ENCODE measurements around the gene CEL.

The CEL gene

DNA sequence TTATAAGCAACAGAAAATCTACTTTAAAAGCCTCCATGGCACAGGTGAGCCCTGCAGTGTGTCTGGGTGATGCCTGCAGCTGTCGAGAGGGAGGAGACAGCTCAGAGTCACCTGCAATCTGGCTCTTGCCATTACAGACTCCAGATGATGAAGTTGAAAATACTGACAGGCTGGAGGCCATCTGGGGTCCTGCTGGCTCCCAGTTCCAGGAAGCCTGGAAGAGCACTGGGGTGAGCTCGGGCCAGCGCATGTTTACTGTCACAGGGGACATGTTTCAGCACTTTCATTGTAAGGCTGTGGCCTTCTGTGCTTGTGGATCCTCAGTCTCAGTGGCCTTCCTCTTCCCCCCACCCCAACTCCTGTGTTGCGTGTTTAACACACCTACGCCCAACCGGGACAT is 28.4 kb downstream of the CEL start:
- H3K27ac ChIP-seq (ENCODE audit: extremely low read depth, low read depth, low read length): no peak overlapping the region
- POLR2A ChIA-PET: no interaction called here
- no peaks in the 10 kb centered on the region for H3K9me3 ChIP-seq (ENCODE audit: control insufficient read depth, insufficient read depth, low read depth, low read length)
- H3K4me3 ChIP-seq (ENCODE audit: low read depth, low read length): no peak overlapping the region
- CTCF ChIA-PET: interaction anchor here (0.6 to 2.1 kb wide), 6 partner anchors 12 to 68 kb away, joined by 3 to 12 read pairs (median 3); no protein-coding TSS in a partner anchor
- H3K36me3 ChIP-seq (ENCODE audit: control insufficient read depth in 2 of 2, insufficient read depth in 1 of 2, low read length in 2 of 2): no peaks in the 10 kb centered on the region
- TF ChIP-seq ZNF266 (tag by site-specific recombination; IDR thresholded peaks at IDR 0.05; ENCODE audit: low read depth) (no peak), ZNF311 (tag by site-specific recombination; IDR thresholded peaks at IDR 0.05; ENCODE audit: borderline replicate concordance) (no peak), PBX3 (CRISPR knock-in tag; IDR thresholded peaks at IDR 0.05) (no peak), ZNF585B (tag by site-specific recombination; IDR thresholded peaks at IDR 0.05) (no peak), ZNF302 (tag by site-specific recombination; IDR thresholded peaks at IDR 0.05; ENCODE audit: low read depth) (no peak), ZNF274 (IDR thresholded peaks at IDR 0.05; ENCODE audit: low read length) (no peak), ZNF274 (tag by site-specific recombination; IDR thresholded peaks at IDR 0.05; ENCODE audit: borderline replicate concordance) (no peak), SALL2 (tag by site-specific recombination; IDR thresholded peaks at IDR 0.05; ENCODE audit: borderline replicate concordance) (no peak), MZF1 (tag by site-specific recombination; IDR thresholded peaks at IDR 0.05; ENCODE audit: borderline replicate concordance) (no peak), ZNF423 (tag by site-specific recombination; IDR thresholded peaks at IDR 0.05) (no peak), ZNF132 (tag by site-specific recombination; IDR thresholded peaks at IDR 0.05; ENCODE audit: borderline replicate concordance) (no peak), ZNF791 (tag by site-specific recombination; IDR thresholded peaks at IDR 0.05) (no peak), ZNF837 (tag by site-specific recombination; IDR thresholded peaks at IDR 0.05) (no peak), ZNF621 (tag by site-specific recombination; IDR thresholded peaks at IDR 0.05) (no peak)
- TF ChIP-seq, protein P1, sequence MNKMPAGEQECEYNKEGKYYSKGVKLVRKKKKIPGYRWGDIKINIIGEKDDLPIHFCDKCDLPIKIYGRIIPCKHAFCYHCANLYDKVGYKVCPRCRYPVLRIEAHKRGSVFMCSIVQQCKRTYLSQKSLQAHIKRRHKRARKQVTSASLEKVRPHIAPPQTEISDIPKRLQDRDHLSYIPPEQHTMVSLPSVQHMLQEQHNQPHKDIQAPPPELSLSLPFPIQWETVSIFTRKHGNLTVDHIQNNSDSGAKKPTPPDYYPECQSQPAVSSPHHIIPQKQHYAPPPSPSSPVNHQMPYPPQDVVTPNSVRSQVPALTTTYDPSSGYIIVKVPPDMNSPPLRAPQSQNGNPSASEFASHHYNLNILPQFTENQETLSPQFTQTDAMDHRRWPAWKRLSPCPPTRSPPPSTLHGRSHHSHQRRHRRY (tag by site-specific recombination; IDR thresholded peaks at IDR 0.05): no peak
- TF ChIP-seq, protein P2, sequence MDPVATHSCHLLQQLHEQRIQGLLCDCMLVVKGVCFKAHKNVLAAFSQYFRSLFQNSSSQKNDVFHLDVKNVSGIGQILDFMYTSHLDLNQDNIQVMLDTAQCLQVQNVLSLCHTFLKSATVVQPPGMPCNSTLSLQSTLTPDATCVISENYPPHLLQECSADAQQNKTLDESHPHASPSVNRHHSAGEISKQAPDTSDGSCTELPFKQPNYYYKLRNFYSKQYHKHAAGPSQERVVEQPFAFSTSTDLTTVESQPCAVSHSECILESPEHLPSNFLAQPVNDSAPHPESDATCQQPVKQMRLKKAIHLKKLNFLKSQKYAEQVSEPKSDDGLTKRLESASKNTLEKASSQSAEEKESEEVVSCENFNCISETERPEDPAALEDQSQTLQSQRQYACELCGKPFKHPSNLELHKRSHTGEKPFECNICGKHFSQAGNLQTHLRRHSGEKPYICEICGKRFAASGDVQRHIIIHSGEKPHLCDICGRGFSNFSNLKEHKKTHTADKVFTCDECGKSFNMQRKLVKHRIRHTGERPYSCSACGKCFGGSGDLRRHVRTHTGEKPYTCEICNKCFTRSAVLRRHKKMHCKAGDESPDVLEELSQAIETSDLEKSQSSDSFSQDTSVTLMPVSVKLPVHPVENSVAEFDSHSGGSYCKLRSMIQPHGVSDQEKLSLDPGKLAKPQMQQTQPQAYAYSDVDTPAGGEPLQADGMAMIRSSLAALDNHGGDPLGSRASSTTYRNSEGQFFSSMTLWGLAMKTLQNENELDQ (tag by site-specific recombination; IDR thresholded peaks at IDR 0.05; ENCODE audit: low read depth): no peak
- no peaks in the 10 kb centered on the region for H3K4me1 ChIP-seq (ENCODE audit: control insufficient read depth, insufficient read depth, low read length)

- CTCF ChIA-PET: interaction anchor here (0.6 to 2.1 kb wide), 7 partner anchors 48 to 69 kb away, joined by 3 to 12 read pairs (median 3); no protein-coding TSS in a partner anchor
- Histone ChIP-seq H3K4me1 (ENCODE audit: control insufficient read depth, insufficient read depth, low read length) (no peaks in the 10 kb centered on the region), H3K4me3 (ENCODE audit: low read depth, low read length) (no peak overlapping the region), H3K9me3 (ENCODE audit: control insufficient read depth, insufficient read depth, low read depth, low read length) (no peaks in the 10 kb centered on the region), H3K36me3 (ENCODE audit: control insufficient read depth in 2 of 2, insufficient read depth in 1 of 2, low read length in 2 of 2) (no peaks in the 10 kb centered on the region), H3K27ac (ENCODE audit: extremely low read depth, low read depth, low read length) (no peak overlapping the region)
- POLR2A ChIA-PET: interaction anchor here (1.0 kb wide), 1 partner anchor 60 kb away, joined by 3 read pairs; the partner anchor contains the start of gene GTF3C5
- TF ChIP-seq ZBTB20 (tag by site-specific recombination; IDR thresholded peaks at IDR 0.05) (no peak), ZNF121 (tag by site-specific recombination; IDR thresholded peaks at IDR 0.05) (no peak), KLF16 (tag by site-specific recombination; IDR thresholded peaks at IDR 0.05) (no peak), PRDM2 (tag by site-specific recombination; IDR thresholded peaks at IDR 0.05; ENCODE audit: borderline replicate concordance) (no peak), ZNF544 (tag by site-specific recombination; IDR thresholded peaks at IDR 0.05) (no peak)
- TF ChIP-seq, protein P3, sequence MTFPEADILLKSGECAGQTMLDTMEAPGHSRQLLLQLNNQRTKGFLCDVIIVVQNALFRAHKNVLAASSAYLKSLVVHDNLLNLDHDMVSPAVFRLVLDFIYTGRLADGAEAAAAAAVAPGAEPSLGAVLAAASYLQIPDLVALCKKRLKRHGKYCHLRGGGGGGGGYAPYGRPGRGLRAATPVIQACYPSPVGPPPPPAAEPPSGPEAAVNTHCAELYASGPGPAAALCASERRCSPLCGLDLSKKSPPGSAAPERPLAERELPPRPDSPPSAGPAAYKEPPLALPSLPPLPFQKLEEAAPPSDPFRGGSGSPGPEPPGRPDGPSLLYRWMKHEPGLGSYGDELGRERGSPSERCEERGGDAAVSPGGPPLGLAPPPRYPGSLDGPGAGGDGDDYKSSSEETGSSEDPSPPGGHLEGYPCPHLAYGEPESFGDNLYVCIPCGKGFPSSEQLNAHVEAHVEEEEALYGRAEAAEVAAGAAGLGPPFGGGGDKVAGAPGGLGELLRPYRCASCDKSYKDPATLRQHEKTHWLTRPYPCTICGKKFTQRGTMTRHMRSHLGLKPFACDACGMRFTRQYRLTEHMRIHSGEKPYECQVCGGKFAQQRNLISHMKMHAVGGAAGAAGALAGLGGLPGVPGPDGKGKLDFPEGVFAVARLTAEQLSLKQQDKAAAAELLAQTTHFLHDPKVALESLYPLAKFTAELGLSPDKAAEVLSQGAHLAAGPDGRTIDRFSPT (tag by site-specific recombination; IDR thresholded peaks at IDR 0.05): no peak
Observed at GRCh38 chr9:133090752-133091385, 29.1 kb downstream of the CEL start.

Measured in HEK293 (cell line).